GM23248 (cell line): ENCODE results near the gene SLC29A2. TPM values are rescaled to one million over a fixed set of nuclear protein-coding genes. Genes with fewer than 3 reads are reported as not detected.

Source experiments
- DNase-seq: peaks from one replicate; pipeline ENCODE4 v3.0.0-alpha.2; 2015
- H2AFZ ChIP-seq: fragments of 200-600 bp; sonication (generic); 2 replicates; pipeline ENCODE4 v1.6.1; 2016; ENCODE audit warnings: antibody characterized with exemption
- H3F3A ChIP-seq: fragments of 200-600 bp; sonication (generic); 2 replicates; pipeline ENCODE4 v1.6.1; 2016; ENCODE audit warnings: mild to moderate bottlenecking, antibody characterized with exemption, mixed run types; ENCODE audit not compliant: insufficient read depth
- H3K27ac ChIP-seq: fragments of 200-600 bp; sonication (generic); 2 replicates; pipeline ENCODE4 v1.5.1; 2016; ENCODE audit warnings: mild to moderate bottlenecking
- H3K27me3 ChIP-seq: fragments of 200-600 bp; sonication (generic); replicated peaks from 2 replicates; pipeline ENCODE4 v1.6.1; 2016; ENCODE audit warnings: mild to moderate bottlenecking; ENCODE audit not compliant: insufficient read depth
- H3K36me3 ChIP-seq: fragments of 200-600 bp; sonication (generic); 2 replicates; pipeline ENCODE4 v1.6.1; 2016; ENCODE audit warnings: low read depth, mild to moderate bottlenecking
- H3K4me1 ChIP-seq: fragments of 200-600 bp; sonication (generic); 2 replicates; pipeline ENCODE4 v1.6.1; 2016; ENCODE audit warnings: mild to moderate bottlenecking; ENCODE audit not compliant: insufficient read depth
- H3K4me2 ChIP-seq: fragments of 200-600 bp; sonication (generic); one replicate; pipeline ENCODE4 v1.6.1; 2016; ENCODE audit warnings: mild to moderate bottlenecking; ENCODE audit not compliant: unreplicated experiment
- H3K4me3 ChIP-seq: fragments of 200-600 bp; sonication (generic); 2 replicates; pipeline ENCODE4 v1.5.1; 2016; ENCODE audit warnings: mild to moderate bottlenecking
- H3K79me2 ChIP-seq: fragments of 200-600 bp; sonication (generic); 2 replicates; pipeline ENCODE4 v1.6.1; 2016; ENCODE audit warnings: mild to moderate bottlenecking; ENCODE audit not compliant: insufficient read depth
- H3K9ac ChIP-seq: fragments of 200-600 bp; sonication (generic); 2 replicates; pipeline ENCODE4 v1.6.1; 2016; ENCODE audit warnings: mild to moderate bottlenecking
- H3K9me2 ChIP-seq: fragments of 200-600 bp; sonication (generic); 2 replicates; pipeline ENCODE4 v1.6.1; 2016; ENCODE audit warnings: mixed run types, mild to moderate bottlenecking, moderate library complexity; ENCODE audit not compliant: insufficient read depth
- H3K9me3 ChIP-seq: fragments of 200-600 bp; sonication (generic); one replicate; pipeline ENCODE4 v1.6.1; 2017; ENCODE audit warnings: low read depth
- H4K20me1 ChIP-seq: fragments of 200-600 bp; sonication (generic); 2 replicates; pipeline ENCODE4 v1.6.0; 2016; ENCODE audit not compliant: insufficient read depth
- EZH2 ChIP-seq: fragments of 200-600 bp; sonication (generic); IDR thresholded peaks from 2 replicates; pipeline ENCODE4 v1.6.1; 2018; ENCODE audit warnings: antibody characterized with exemption, mild to moderate bottlenecking; ENCODE audit not compliant: insufficient read depth, poor library complexity, severe bottlenecking
- EZH2phosphoT487 ChIP-seq: fragments of 200-600 bp; sonication (generic); IDR thresholded peaks from 2 replicates; pipeline ENCODE4 v1.6.1; 2018; ENCODE audit warnings: antibody characterized with exemption, moderate library complexity, mild to moderate bottlenecking, low read depth; ENCODE audit not compliant: insufficient read depth
- WGBS, 2 experiments: methylation state at CpG; one replicate each; pipeline ENCODE4 v1.1.6; 2015 to 2017; ENCODE audit warnings: low lambda C conversion rate in 2 of 2, low coverage in 1 of 2; ENCODE audit errors: missing lambda C conversion rate in 2 of 2; 5-methylcytosine and 5-hydroxymethylcytosine counted together
- in situ Hi-C: fragments of 300-500 bp; cut with MboI; formaldehyde crosslinking; loops from 2 replicates; pipeline ENCODE4 v1.15.0; 2020
- polyA plus RNA-seq: library from polyadenylated mRNA; unstranded; fragments of >200 nt; fragmentation: Nextera tagmentation; extraction: Ambion mirVana; gene quantifications from 2 replicates; pipeline ENCODE4 v1.2.1, GENCODE V29; 2016
- total RNA-seq: library from RNA; depleted of rRNA; stranded (reverse); fragments of >200 nt; shearing (Covaris generic); gene quantifications from 2 replicates; pipeline ENCODE4 v1.2.3, GENCODE V29; 2014

SLC29A2 gene
- total and polyA plus RNA-seq, 2 experiments from 2014 or later, result not detected

DNA sequence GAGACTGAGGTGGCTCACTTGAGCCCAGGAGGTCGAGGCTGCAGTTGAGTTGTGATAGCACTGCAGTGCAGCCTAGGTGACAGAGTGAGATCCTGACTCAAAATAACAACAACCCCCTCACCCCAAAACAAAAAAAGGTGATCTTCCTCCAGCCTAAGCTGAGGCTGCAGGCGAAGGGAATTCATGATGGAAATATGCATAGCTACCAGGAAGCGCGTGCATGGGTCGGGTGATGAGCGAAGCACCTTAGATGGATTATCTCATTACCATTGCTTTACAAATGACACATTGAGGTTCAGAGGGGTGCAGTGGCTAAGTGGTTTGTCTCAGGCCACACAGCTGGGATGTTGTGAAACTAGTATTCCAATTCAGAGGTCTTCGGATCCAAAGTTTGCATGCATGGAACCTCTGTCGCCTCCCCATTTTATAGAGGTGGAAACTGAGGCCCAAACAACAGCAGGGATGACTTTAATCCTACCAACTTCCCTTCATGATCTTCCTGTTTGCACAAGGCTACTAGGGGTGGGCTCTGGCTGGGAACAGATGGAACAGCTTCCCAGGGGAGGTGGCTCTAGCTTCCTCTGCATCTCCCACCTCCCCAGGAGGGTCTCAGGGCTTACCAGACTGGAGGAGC is 4.6 kb downstream of the SLC29A2 start:
- H3K36me3 ChIP-seq, result no peaks in the 10 kb centered on the region
- H3K9ac ChIP-seq, result no peak overlapping the region
- H3K79me2 ChIP-seq, result no peaks in the 10 kb centered on the region
- no peak overlapping the region for H3K27ac ChIP-seq
- in situ Hi-C loops, result no loop called here
- no peaks in the 10 kb centered on the region for H3K9me3 ChIP-seq
- TF ChIP-seq EZH2phosphoT487 (no peak), EZH2 (no peak)
- no peaks in the 10 kb centered on the region for H3K9me2 ChIP-seq
- WGBS, 2 experiments, result 84 to 85% methylated on average over 8 of the region's 8 CpGs
- no peaks in the 10 kb centered on the region for H3F3A ChIP-seq
- no peak for DNase-seq
- no peaks in the 10 kb centered on the region for H4K20me1 ChIP-seq
- no peak overlapping the region for H2AFZ ChIP-seq
- H3K27me3 ChIP-seq, result peaks cover under 1% of the 10 kb centered on the region; the same call in 1 of the 2 replicates
- H3K4me2 ChIP-seq, result no peak overlapping the region
- H3K4me1 ChIP-seq, result no peaks in the 10 kb centered on the region
- no peak overlapping the region for H3K4me3 ChIP-seq

DNA sequence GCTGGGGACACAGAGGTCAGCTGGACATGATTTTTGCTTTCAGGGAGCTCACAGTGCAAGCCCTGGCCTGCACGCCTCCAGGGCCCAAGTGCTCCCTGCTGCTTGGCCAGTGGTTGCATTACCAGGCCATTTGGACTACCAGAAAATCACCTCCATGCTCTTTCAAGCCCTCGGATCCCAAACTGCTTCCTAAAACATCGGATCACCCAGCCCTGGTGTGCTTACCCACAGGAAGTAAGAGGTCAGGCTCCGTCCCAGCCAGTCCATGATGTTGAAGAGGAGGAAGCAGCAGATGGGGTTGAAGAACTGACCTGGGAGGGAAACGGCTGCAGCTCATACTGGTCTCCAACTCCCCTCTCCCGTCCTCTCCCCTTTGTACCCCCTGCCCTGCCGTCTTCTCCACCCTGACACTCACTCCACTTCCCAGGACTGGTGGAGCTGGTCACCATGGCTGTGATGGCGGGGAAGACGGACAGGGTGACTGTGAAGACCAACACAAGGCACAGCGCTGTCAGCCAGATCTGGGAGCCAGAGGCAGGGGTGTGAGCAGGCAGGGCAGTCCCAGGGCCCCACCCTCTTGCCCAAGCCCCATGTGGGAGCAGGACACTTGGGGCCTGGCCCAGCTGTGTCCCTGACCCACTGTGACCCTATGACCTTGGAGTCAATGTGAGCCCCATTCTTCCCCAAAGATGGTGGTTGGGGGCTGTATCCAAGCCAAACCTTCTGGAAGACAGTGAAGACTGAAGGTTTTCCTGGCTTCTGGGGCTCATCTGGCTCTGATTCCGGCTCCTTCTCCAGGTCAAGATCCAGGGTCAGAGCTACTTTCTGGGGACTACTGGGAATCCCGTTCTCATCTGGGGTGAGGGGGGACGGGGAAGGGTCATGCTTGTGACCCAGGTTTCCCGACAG is 5.6 kb downstream of the SLC29A2 start:
- no peaks in the 10 kb centered on the region for H3K36me3 ChIP-seq
- no peaks in the 10 kb centered on the region for H3K79me2 ChIP-seq
- no peak overlapping the region for H3K9ac ChIP-seq
- H3K4me2 ChIP-seq, result no peak overlapping the region
- no peaks in the 10 kb centered on the region for H4K20me1 ChIP-seq
- no peaks in the 10 kb centered on the region for H3K9me2 ChIP-seq
- 56 to 62% methylated on average over 14 of the region's 14 CpGs for WGBS, 2 experiments
- no peak overlapping the region for H3K4me3 ChIP-seq
- H3K9me3 ChIP-seq, result no peaks in the 10 kb centered on the region
- H3K4me1 ChIP-seq, result no peaks in the 10 kb centered on the region
- DNase-seq, result no peak
- TF ChIP-seq EZH2phosphoT487, result no peak
- no peak for TF ChIP-seq EZH2
- no peaks in the 10 kb centered on the region; the same call in 1 of the 2 replicates for H3K27me3 ChIP-seq
- no peak overlapping the region for H3K27ac ChIP-seq
- in situ Hi-C loops, result no loop called here
- no peaks in the 10 kb centered on the region for H3F3A ChIP-seq
- H2AFZ ChIP-seq, result no peak overlapping the region

- Histone ChIP-seq H2AFZ (no peak overlapping the region), H3K4me3 (no peak overlapping the region), H3K4me2 (no peak overlapping the region), H4K20me1 (no peaks in the 10 kb centered on the region), H3K9ac (no peak overlapping the region), H3K9me3 (no peaks in the 10 kb centered on the region), H3K79me2 (no peaks in the 10 kb centered on the region), H3K4me1 (no peaks in the 10 kb centered on the region), H3K27ac (no peak overlapping the region), H3F3A (no peaks in the 10 kb centered on the region), H3K9me2 (no peaks in the 10 kb centered on the region), H3K36me3 (no peaks in the 10 kb centered on the region), H3K27me3 (no peaks in the 10 kb centered on the region)
- in situ Hi-C loops, result no loop called here
- TF ChIP-seq EZH2, result no peak
- no peak for TF ChIP-seq EZH2phosphoT487
- no peak for DNase-seq
- 87 to 91% methylated on average over 6 of the region's 6 CpGs for WGBS, 2 experiments
Measured at GRCh38 chr11:66365166-66365565, 6.4 kb downstream of the SLC29A2 start.

DNA sequence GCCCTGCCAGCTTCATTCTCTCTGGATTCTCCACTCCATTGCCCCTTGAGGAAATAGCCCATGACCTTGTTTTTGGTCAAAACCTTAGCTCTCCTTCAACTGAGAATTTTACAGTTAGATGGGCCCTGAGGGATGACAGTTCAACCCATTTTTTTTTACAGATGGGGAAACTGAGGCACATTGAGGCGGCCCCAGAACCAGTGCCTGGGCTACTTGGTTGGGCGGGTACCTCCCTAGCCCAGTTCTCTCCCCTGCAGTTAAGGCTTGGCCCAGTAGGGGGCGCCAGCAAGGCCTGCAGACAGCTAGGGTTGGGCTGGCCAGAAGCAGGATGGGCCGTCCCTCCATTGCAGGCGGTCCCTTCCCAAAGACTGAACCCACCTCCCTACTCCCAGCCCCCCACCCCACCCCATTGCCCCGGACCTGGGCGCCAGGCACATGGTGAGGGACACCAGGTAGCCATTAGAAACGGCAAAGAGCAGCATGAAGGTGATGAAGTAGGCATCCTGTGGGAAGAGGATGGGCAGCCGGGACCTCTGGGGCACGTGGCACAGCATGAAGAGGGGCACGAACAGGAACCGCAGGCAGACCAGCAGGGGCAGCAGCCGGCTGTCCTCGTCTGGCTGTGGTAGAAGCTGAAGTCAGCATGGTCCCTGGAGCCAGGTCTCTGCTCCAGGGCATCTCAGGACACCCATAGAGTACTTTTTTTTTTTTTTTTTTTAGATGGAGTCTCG is 7.6 kb downstream of the SLC29A2 start:
- Histone ChIP-seq H3K36me3 (no peaks in the 10 kb centered on the region), H3F3A (no peaks in the 10 kb centered on the region), H3K9ac (no peak overlapping the region), H4K20me1 (no peaks in the 10 kb centered on the region), H3K4me3 (no peak overlapping the region), H3K79me2 (no peaks in the 10 kb centered on the region), H3K9me2 (no peaks in the 10 kb centered on the region), H3K9me3 (no peaks in the 10 kb centered on the region), H3K27ac (no peak overlapping the region), H2AFZ (no peak overlapping the region), H3K27me3 (no peaks in the 10 kb centered on the region), H3K4me2 (no peak overlapping the region), H3K4me1 (no peaks in the 10 kb centered on the region)
- TF ChIP-seq EZH2, result no peak
- TF ChIP-seq EZH2phosphoT487, result no peak
- DNase-seq, result no peak
- 72 to 79% methylated on average over 13 to 15 of the region's 15 CpGs for WGBS, 2 experiments
- in situ Hi-C loops, result no loop called here
